Kidney (tissue), 14 donors: ENCODE results near the gene KANK3. TPM values are rescaled to one million over a fixed set of nuclear protein-coding genes. Genes with fewer than 3 reads are reported as not detected.

Source experiments
- DNase-seq, 5 donors: peaks; one replicate each; pipeline ENCODE4 v3.0.0-alpha.2; 2013 to 2020
- FAIRE-seq: peaks from 2 replicates; lab custom pipeline; 2012; peaks lifted over from hg19 to GRCh38; lab: Jason Lieb, UNC
- H3K27ac ChIP-seq, 2 donors: one replicate each; pipeline ENCODE4 v1.7.0; 2013; ENCODE audit warnings: low read depth in 2 of 2, low read length in 2 of 2, inconsistent platforms in 1 of 2
- H3K27me3 ChIP-seq: one replicate; pipeline ENCODE4 v1.7.1; 2013; ENCODE audit warnings: low read length, inconsistent platforms; ENCODE audit not compliant: control insufficient read depth, insufficient read depth
- H3K36me3 ChIP-seq, 3 donors: one replicate each; pipeline versions ENCODE4 v1.7.0 to v1.7.1; 2013; ENCODE audit warnings: low read length in 3 of 3, control low read depth in 1 of 3, inconsistent platforms in 1 of 3; ENCODE audit not compliant: insufficient read depth in 3 of 3, control insufficient read depth in 2 of 3
- H3K4me1 ChIP-seq, 3 donors: one replicate each; pipeline versions ENCODE4 v1.7.0 to v1.7.1; 2013; ENCODE audit warnings: low read length in 3 of 3, inconsistent platforms in 1 of 3, low read depth in 1 of 3; ENCODE audit not compliant: control insufficient read depth in 2 of 3, insufficient read depth in 2 of 3
- H3K4me3 ChIP-seq, 3 donors: one replicate each; pipeline versions ENCODE4 v1.7.0 to v1.8.1; 2013; ENCODE audit warnings: low read length in 3 of 3, control low read depth in 1 of 3, inconsistent platforms in 1 of 3
- H3K9ac ChIP-seq, 3 donors: one replicate each; pipeline versions ENCODE4 v1.7.0 to v1.7.1; 2013; ENCODE audit warnings: low read length in 3 of 3, control low read depth in 1 of 3, inconsistent platforms in 1 of 3
- H3K9me3 ChIP-seq, 3 donors: one replicate each; pipeline versions ENCODE4 v1.7.0 to v1.7.1; 2013; ENCODE audit warnings: low read length in 3 of 3, control low read depth in 1 of 3, inconsistent platforms in 1 of 3; ENCODE audit not compliant: control insufficient read depth in 2 of 3, insufficient read depth in 1 of 3
- intact Hi-C: fragments of 100-400 bp; cut with DNase I; formaldehyde crosslinking; loops from one replicate; pipeline ENCODE4 v1.11.1; 2022
- polyA plus RNA-seq: library from polyadenylated mRNA; stranded (reverse); fragments of 350-450 nt; fragmentation: Illumina TruSeq; extraction: RNeasy Lipid Tissue Mini Kit (QIAGEN cat#74804); gene quantifications from one replicate; pipeline ENCODE4 v1.2.3, GENCODE V29; 2014; ENCODE audit warnings: low read depth, low replicate concordance; ENCODE audit not compliant: insufficient read depth
- total RNA-seq: library from RNA; stranded (reverse); fragmentation: NEBNext Ultra II Directional; extraction: Animal tissue kit (Norgen Biotek cat#: 25700); gene quantifications from one replicate; pipeline ENCODE4 v1.2.1, GENCODE V29; 2021
- TF ChIP-seq, protein P1 (sequence below): IDR thresholded peaks from 3 replicates; pipeline ENCODE4 v1.5.1; 2012; ENCODE audit warnings: mild to moderate bottlenecking, moderate library complexity, borderline replicate concordance; ENCODE audit not compliant: insufficient read depth; ENCODE audit errors: extremely low read depth
- donor health status: control.
- donor health status: control.
- donor health status: control.
- donor health status: control.
- donor health status: control.
- donor health status: DM: yes; HTN: yes; CAD: no.
- donor health status: Normal renal cell carcinoma (clear cell type).

KANK3 gene
- total and polyA plus RNA-seq, 2 donors from 2014 or later = 15.0 to 26.6 TPM

DNA sequence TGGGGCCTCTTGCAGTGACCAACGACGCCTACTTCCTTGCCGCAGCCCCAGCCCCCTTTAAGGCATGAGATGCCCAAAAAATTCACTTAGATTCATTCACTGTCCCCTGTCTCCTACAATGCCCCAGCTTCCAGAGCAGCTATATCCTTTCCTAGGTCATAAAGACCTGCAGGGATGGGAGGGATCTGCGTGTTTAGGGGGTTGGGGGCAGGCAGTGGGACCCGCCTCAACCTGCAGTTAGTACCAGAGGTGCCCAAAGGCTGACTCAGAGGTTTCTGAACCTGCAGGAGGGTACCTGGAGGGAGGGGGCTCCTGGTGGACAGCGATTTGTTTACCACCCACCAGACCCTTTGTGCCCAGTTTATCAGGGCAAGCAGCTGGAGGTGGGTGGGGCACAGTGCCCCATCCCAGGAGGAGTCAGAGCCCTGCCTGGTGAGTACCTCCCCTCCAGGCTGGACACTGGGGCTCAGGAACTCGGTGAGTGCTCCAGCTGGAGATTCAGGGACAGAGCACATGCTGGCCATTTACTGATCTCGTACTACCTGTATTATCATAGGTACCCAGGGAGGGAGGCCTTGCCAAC is 11.7 kb downstream of the KANK3 start:
- no peak overlapping the region for H3K27ac ChIP-seq
- H3K4me1 ChIP-seq = peaks cover 0 to 9% (median 0%) of the 10 kb centered on the region in 3 donors
- DNase-seq (no peak), FAIRE-seq (no peak)
- H3K9ac ChIP-seq = no peak overlapping the region
- H3K36me3 ChIP-seq = no peaks in the 10 kb centered on the region
- peaks cover 13% of the 10 kb centered on the region for H3K27me3 ChIP-seq
- no peak overlapping the region for H3K4me3 ChIP-seq
- no peaks in the 10 kb centered on the region for H3K9me3 ChIP-seq
- intact Hi-C loops = no loop called here
- TF ChIP-seq, protein P1, sequence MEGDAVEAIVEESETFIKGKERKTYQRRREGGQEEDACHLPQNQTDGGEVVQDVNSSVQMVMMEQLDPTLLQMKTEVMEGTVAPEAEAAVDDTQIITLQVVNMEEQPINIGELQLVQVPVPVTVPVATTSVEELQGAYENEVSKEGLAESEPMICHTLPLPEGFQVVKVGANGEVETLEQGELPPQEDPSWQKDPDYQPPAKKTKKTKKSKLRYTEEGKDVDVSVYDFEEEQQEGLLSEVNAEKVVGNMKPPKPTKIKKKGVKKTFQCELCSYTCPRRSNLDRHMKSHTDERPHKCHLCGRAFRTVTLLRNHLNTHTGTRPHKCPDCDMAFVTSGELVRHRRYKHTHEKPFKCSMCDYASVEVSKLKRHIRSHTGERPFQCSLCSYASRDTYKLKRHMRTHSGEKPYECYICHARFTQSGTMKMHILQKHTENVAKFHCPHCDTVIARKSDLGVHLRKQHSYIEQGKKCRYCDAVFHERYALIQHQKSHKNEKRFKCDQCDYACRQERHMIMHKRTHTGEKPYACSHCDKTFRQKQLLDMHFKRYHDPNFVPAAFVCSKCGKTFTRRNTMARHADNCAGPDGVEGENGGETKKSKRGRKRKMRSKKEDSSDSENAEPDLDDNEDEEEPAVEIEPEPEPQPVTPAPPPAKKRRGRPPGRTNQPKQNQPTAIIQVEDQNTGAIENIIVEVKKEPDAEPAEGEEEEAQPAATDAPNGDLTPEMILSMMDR = no peak

DNA sequence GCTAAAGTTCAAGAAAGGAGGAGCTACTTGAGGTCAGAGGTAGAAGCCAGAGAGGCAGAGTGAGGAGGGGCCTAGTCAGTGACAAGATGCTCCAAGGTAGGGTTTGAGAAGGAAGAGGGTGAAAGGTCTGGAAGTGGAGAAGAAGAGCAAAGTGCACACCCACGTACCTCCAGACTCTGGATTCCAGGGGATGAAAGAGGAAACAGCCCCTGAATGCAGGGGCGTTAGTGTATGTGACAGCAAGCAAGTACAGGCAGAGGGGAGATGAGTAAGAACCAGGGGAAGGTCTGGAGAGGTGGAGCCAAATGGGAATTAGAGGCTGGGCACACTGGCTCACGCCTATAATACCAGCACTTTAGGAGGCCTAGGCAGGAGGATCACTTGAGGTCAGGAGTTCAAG is 13.1 kb downstream of the KANK3 start:
- FAIRE-seq = no peak
- Histone ChIP-seq H3K36me3 (no peaks in the 10 kb centered on the region), H3K4me3 (no peak overlapping the region), H3K27ac (no peak overlapping the region), H3K9ac (no peak overlapping the region), H3K9me3 (no peaks in the 10 kb centered on the region), H3K27me3 (peaks cover 8% of the 10 kb centered on the region), H3K4me1 (peaks cover 0 to 6% (median 0%) of the 10 kb centered on the region in 3 donors)
- intact Hi-C loops = no loop called here
- TF ChIP-seq, protein P1 = no peak
- no peak for DNase-seq

DNA sequence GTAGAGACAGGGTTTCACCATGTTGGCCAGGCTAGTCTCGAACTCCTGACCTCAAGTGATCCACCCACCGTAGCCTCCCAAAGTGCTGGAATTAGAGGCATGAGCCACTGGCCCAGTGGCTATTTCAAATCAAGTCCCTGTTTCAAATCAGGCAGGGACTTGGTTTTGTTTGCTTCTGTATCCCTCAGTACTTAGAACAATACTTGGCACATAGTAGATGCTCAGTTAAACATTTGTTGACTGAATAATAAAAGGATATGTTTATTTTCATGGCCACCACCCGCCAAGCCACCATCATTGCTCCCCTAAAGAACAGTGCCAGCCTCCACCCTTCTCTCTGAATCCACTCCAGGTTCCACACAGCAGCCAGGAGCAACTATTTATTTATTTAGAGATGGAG is 17.6 kb downstream of the KANK3 start:
- TF ChIP-seq, protein P1 = no peak
- no peak for FAIRE-seq

More for the DNA sequence above, 17.6 kb downstream of the KANK3 start:
- intact Hi-C loops = no loop called here
- Histone ChIP-seq H3K4me1 (peaks cover 0 to 13% (median 10%) of the 10 kb centered on the region in 3 donors), H3K27ac (no peak overlapping the region), H3K36me3 (peaks cover 2 to 7% (median 6%) of the 10 kb centered on the region in 3 donors), H3K4me3 (no peak overlapping the region), H3K9ac (no peak overlapping the region), H3K9me3 (no peaks in the 10 kb centered on the region), H3K27me3 (no peaks in the 10 kb centered on the region)
- no peak for DNase-seq
